ENCODE results near the gene KCNT1.

- TF ChIP-seq, protein P1, sequence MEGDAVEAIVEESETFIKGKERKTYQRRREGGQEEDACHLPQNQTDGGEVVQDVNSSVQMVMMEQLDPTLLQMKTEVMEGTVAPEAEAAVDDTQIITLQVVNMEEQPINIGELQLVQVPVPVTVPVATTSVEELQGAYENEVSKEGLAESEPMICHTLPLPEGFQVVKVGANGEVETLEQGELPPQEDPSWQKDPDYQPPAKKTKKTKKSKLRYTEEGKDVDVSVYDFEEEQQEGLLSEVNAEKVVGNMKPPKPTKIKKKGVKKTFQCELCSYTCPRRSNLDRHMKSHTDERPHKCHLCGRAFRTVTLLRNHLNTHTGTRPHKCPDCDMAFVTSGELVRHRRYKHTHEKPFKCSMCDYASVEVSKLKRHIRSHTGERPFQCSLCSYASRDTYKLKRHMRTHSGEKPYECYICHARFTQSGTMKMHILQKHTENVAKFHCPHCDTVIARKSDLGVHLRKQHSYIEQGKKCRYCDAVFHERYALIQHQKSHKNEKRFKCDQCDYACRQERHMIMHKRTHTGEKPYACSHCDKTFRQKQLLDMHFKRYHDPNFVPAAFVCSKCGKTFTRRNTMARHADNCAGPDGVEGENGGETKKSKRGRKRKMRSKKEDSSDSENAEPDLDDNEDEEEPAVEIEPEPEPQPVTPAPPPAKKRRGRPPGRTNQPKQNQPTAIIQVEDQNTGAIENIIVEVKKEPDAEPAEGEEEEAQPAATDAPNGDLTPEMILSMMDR (IDR thresholded peaks at IDR 0.05), result no peak
- TF ChIP-seq EP300 (IDR thresholded peaks at IDR 0.05), result no peak
- no peak for TF ChIP-seq POLR2A (IDR thresholded peaks at IDR 0.05)
These were observed 43.2 kb downstream of the KCNT1 start for GRCh38 chr9:135745189-135745588.
